Muscle layer of duodenum (tissue), 2 donors: ENCODE results near the gene C1orf159.
A peak's percentile ranks its signal among the peaks of the same experiment; 100 is the strongest.
"Not testable (repeated sequence)": the region's sequence is repeated elsewhere in the genome, so short reads cannot be mapped to it uniquely, and the experiment has no call there.

Experiments used
- H3K27ac ChIP-seq: one replicate; pipeline ENCODE4 v1.7.0; 2013; ENCODE audit warnings: mild to moderate bottlenecking, low read length
- H3K27me3 ChIP-seq: one replicate; pipeline ENCODE4 v1.7.0; 2013; ENCODE audit warnings: low read depth, mild to moderate bottlenecking, control low read depth, low read length
- H3K36me3 ChIP-seq, 2 donors: one replicate each; pipeline ENCODE4 v1.7.0; 2013; ENCODE audit warnings: low read length in 2 of 2, control low read depth in 1 of 2, mild to moderate bottlenecking in 1 of 2; ENCODE audit not compliant: insufficient read depth in 2 of 2, control insufficient read depth in 1 of 2
- H3K4me1 ChIP-seq, 2 donors: one replicate each; pipeline ENCODE4 v1.7.0; 2013; ENCODE audit warnings: low read length in 2 of 2, mild to moderate bottlenecking in 2 of 2, control low read depth in 1 of 2, moderate library complexity in 1 of 2; ENCODE audit not compliant: insufficient read depth in 2 of 2, control insufficient read depth in 1 of 2
- H3K4me3 ChIP-seq, 2 donors: one replicate each; pipeline ENCODE4 v1.7.0; 2013; ENCODE audit warnings: low read length in 2 of 2, low read depth in 1 of 2, mild to moderate bottlenecking in 1 of 2
- H3K9me3 ChIP-seq, 2 donors: one replicate each; pipeline ENCODE4 v1.7.0; 2013; ENCODE audit warnings: low read length in 2 of 2, control low read depth in 1 of 2, mild to moderate bottlenecking in 1 of 2; ENCODE audit not compliant: control insufficient read depth in 1 of 2
- donor health status: healthy.

C1orf159 gene

GRCh38 chr1:1157914-1158710 is 42.2 kb upstream of the C1orf159 start:
- H3K27me3 ChIP-seq = peaks cover 4% of the 10 kb centered on the region

GRCh38 chr1:1157426-1157913 is 41.6 kb upstream of the C1orf159 start:
- H3K9me3 ChIP-seq = peaks cover 0 to 6% of the 10 kb centered on the region in 2 donors

More at GRCh38 chr1:1157914-1158710, 42.2 kb upstream of the C1orf159 start:
- Histone ChIP-seq H3K9me3 (no peaks in the 10 kb centered on the region), H3K4me3 (peak overlapping the region; percentile 61 to 78), H3K4me1 (peaks cover 0 to 7% of the 10 kb centered on the region in 2 donors), H3K36me3 (no peaks in the 10 kb centered on the region), H3K27ac (peak overlapping the region; percentile 89)

GRCh38 chr1:1157033-1157365 is 41.1 kb upstream of the C1orf159 start:
- Histone ChIP-seq H3K4me1 (peaks cover 0 to 7% of the 10 kb centered on the region in 2 donors), H3K4me3 (no peak overlapping the region), H3K27ac (no peak overlapping the region), H3K9me3 (peaks cover 0 to 8% of the 10 kb centered on the region in 2 donors), H3K36me3 (no peaks in the 10 kb centered on the region), H3K27me3 (no peaks in the 10 kb centered on the region)

More at GRCh38 chr1:1157426-1157913, 41.6 kb upstream of the C1orf159 start:
- peak overlapping the region; percentile 89 for H3K27ac ChIP-seq
- H3K27me3 ChIP-seq = no peaks in the 10 kb centered on the region
- H3K4me1 ChIP-seq = peaks cover 0 to 7% of the 10 kb centered on the region in 2 donors
- no peaks in the 10 kb centered on the region for H3K36me3 ChIP-seq
- H3K4me3 ChIP-seq = peak overlapping the region; percentile 61 to 78

GRCh38 chr1:1156140-1157032 is 40.5 kb upstream of the C1orf159 start:
- H3K36me3 ChIP-seq = no peaks in the 10 kb centered on the region
- no peak overlapping the region for H3K27ac ChIP-seq
- no peaks in the 10 kb centered on the region for H3K27me3 ChIP-seq
- peaks cover 0 to 7% of the 10 kb centered on the region in 2 donors for H3K4me1 ChIP-seq
- H3K4me3 ChIP-seq = no peak overlapping the region
- peaks cover 0 to 8% of the 10 kb centered on the region in 2 donors for H3K9me3 ChIP-seq

GRCh38 chr1:1155258-1155657 is 39.4 kb upstream of the C1orf159 start:
- no peaks in the 10 kb centered on the region for H3K27me3 ChIP-seq

GRCh38 chr1:1153874-1154273 is 38.0 kb upstream of the C1orf159 start:
- Histone ChIP-seq H3K27ac (no peak overlapping the region), H3K9me3 (peaks cover 0 to 8% of the 10 kb centered on the region in 2 donors), H3K36me3 (no peaks in the 10 kb centered on the region), H3K4me3 (no peak overlapping the region), H3K27me3 (no peaks in the 10 kb centered on the region), H3K4me1 (peaks cover 0 to 6% of the 10 kb centered on the region in 2 donors)

More at GRCh38 chr1:1155258-1155657, 39.4 kb upstream of the C1orf159 start:
- H3K4me1 ChIP-seq = peaks cover 0 to 7% of the 10 kb centered on the region in 2 donors
- no peaks in the 10 kb centered on the region for H3K36me3 ChIP-seq
- peaks cover 0 to 8% of the 10 kb centered on the region in 2 donors for H3K9me3 ChIP-seq
- H3K4me3 ChIP-seq = no peak overlapping the region
- H3K27ac ChIP-seq = no peak overlapping the region

- H3K27me3 ChIP-seq, H3K36me3 ChIP-seq, H3K4me3 ChIP-seq, H3K9me3 ChIP-seq, H3K4me1 ChIP-seq, H3K27ac ChIP-seq: not testable (repeated sequence)
Observed at GRCh38 chr1:1153215-1153614, 37.3 kb upstream of the C1orf159 start.

GRCh38 chr1:1152431-1152830 is 36.5 kb upstream of the C1orf159 start:
- not testable (repeated sequence) for H3K4me3 ChIP-seq, H3K27me3 ChIP-seq, H3K9me3 ChIP-seq

GRCh38 chr1:1151306-1151705 is 35.4 kb upstream of the C1orf159 start:
- peaks cover 0 to 8% of the 10 kb centered on the region in 2 donors for H3K9me3 ChIP-seq
- H3K4me3 ChIP-seq = no peak overlapping the region
- H3K27ac ChIP-seq = no peak overlapping the region
- no peaks in the 10 kb centered on the region for H3K27me3 ChIP-seq
- no peaks in the 10 kb centered on the region for H3K4me1 ChIP-seq
- H3K36me3 ChIP-seq = no peaks in the 10 kb centered on the region

More at GRCh38 chr1:1152431-1152830, 36.5 kb upstream of the C1orf159 start:
- H3K36me3 ChIP-seq, H3K27ac ChIP-seq, H3K4me1 ChIP-seq: not testable (repeated sequence)

- no peaks in the 10 kb centered on the region for H3K4me1 ChIP-seq
- H3K4me3 ChIP-seq = no peak overlapping the region
- H3K9me3 ChIP-seq = peaks cover 0 to 8% of the 10 kb centered on the region in 2 donors
- H3K27ac ChIP-seq = no peak overlapping the region
- no peaks in the 10 kb centered on the region for H3K36me3 ChIP-seq
- no peaks in the 10 kb centered on the region for H3K27me3 ChIP-seq
Observed at GRCh38 chr1:1150100-1150499, 34.2 kb upstream of the C1orf159 start.

GRCh38 chr1:1149416-1149815 is 33.5 kb upstream of the C1orf159 start:
- Histone ChIP-seq H3K9me3 (peaks cover 0 to 8% of the 10 kb centered on the region in 2 donors), H3K27ac (no peak overlapping the region), H3K36me3 (no peaks in the 10 kb centered on the region), H3K27me3 (no peaks in the 10 kb centered on the region), H3K4me1 (no peaks in the 10 kb centered on the region), H3K4me3 (no peak overlapping the region)
